Tibial nerve (tissue), 4 donors: ENCODE measurements around the gene KLHDC10. TPM values are rescaled to one million over a fixed set of nuclear protein-coding genes. Genes with fewer than 3 reads are reported as not detected.
"Not testable (repeated sequence)": the region's sequence is repeated elsewhere in the genome, so short reads cannot be mapped to it uniquely, and the experiment has no call there.

Experiments
- DNase-seq, 2 donors: peaks; one replicate each; pipeline ENCODE4 v3.0.0-alpha.2; 2019; ENCODE audit warnings: low spot score in 2 of 2
- H3K27ac ChIP-seq, 4 donors: fragments of 200-600 bp; sonication (generic) in 3 of 4; one replicate each; pipeline ENCODE4 v1.5.1; 2017 to 2019; ENCODE audit warnings: mild to moderate bottlenecking in 1 of 4
- H3K27me3 ChIP-seq, 2 donors: fragments of 200-600 bp; sonication (generic) in 1 of 2; one replicate each; pipeline versions ENCODE4 v1.5.1 to v1.6.0; 2017 to 2019
- H3K36me3 ChIP-seq, 3 donors: fragments of 200-600 bp; sonication (generic); one replicate each; pipeline ENCODE4 v1.5.1; 2018 to 2019
- H3K4me1 ChIP-seq, 4 donors: fragments of 200-600 bp; sonication (generic) in 3 of 4; one replicate each; pipeline ENCODE4 v1.5.1; 2017 to 2019
- H3K4me3 ChIP-seq, 4 donors: fragments of 200-600 bp; sonication (generic) in 3 of 4; one replicate each; pipeline ENCODE4 v1.5.1; 2017 to 2019; ENCODE audit warnings: mild to moderate bottlenecking in 1 of 4, moderate library complexity in 1 of 4
- H3K9me3 ChIP-seq, 4 donors: fragments of 200-600 bp; sonication (generic) in 3 of 4; one replicate each; pipeline ENCODE4 v1.5.1; 2017 to 2019
- CTCF ChIP-seq, 5 experiments: fragments of 200-600 bp in 3 of 5; fragments of 450-650 bp in 2 of 5; sonication (generic) in 3 of 5; IDR thresholded peaks; one replicate each; pipeline ENCODE4 v1.5.1; 2016 to 2019; ENCODE audit warnings: antibody characterized with exemption in 5 of 5, mild to moderate bottlenecking in 3 of 5, moderate library complexity in 2 of 5
- EP300 ChIP-seq, 2 donors: sonication (generic); formaldehyde crosslinking; IDR thresholded peaks; one replicate each; pipeline ENCODE4 v1.6.1; 2017; ENCODE audit warnings: antibody characterized with exemption in 2 of 2, mild to moderate bottlenecking in 1 of 2
- POLR2A ChIP-seq, 2 donors: fragments of 450-650 bp; IDR thresholded peaks; one replicate each; pipeline ENCODE4 v1.6.1; 2017; ENCODE audit warnings: antibody characterized with exemption in 2 of 2, mild to moderate bottlenecking in 2 of 2, moderate library complexity in 2 of 2
- WGBS, 2 donors: methylation state at CpG; one replicate each; pipeline ENCODE4 v1.1.5; 2018; 5-methylcytosine and 5-hydroxymethylcytosine counted together
- total RNA-seq, 4 donors: library from RNA; depleted of rRNA; stranded (reverse); fragments of >200 nt; gene quantifications; one replicate each; pipeline ENCODE4 v1.1.0, GENCODE V29; 2016

The KLHDC10 gene
- total RNA-seq, 4 donors from 2014 or later, result 19.0 to 30.8 (median 21.4) TPM

- H3K9me3 ChIP-seq, result no peaks in the 10 kb centered on the region
- no peak for DNase-seq
- H3K4me3 ChIP-seq, result no peak overlapping the region
- peaks cover 0 to 75% (median 0%) of the 10 kb centered on the region in 3 donors for H3K36me3 ChIP-seq
- no peaks in the 10 kb centered on the region for H3K4me1 ChIP-seq
- no peak overlapping the region for H3K27ac ChIP-seq
- H3K27me3 ChIP-seq, result no peaks in the 10 kb centered on the region
- TF ChIP-seq CTCF (IDR thresholded peaks at IDR 0.05) (no peak), EP300 (IDR thresholded peaks at IDR 0.05) (no peak), POLR2A (IDR thresholded peaks at IDR 0.05) (no peak)
- 91 to 92% methylated on average over 4 of the region's 4 CpGs for WGBS, 2 donors
Observed at GRCh38 chr7:130178251-130178650, 107.9 kb downstream of the KLHDC10 start.

GRCh38 chr7:130179631-130180030 is 109.3 kb downstream of the KLHDC10 start:
- H3K9me3 ChIP-seq, result no peaks in the 10 kb centered on the region
- no peak overlapping the region for H3K27ac ChIP-seq
- H3K27me3 ChIP-seq, result no peaks in the 10 kb centered on the region
- H3K36me3 ChIP-seq, result peaks cover 0 to 75% (median 0%) of the 10 kb centered on the region in 3 donors
- no peak overlapping the region for H3K4me3 ChIP-seq
- 93 to 98% methylated on average over 2 of the region's 2 CpGs for WGBS, 2 donors
- H3K4me1 ChIP-seq, result no peaks in the 10 kb centered on the region
- TF ChIP-seq EP300 (IDR thresholded peaks at IDR 0.05) (no peak), CTCF (IDR thresholded peaks at IDR 0.05) (no peak), POLR2A (IDR thresholded peaks at IDR 0.05) (no peak)
- DNase-seq, result no peak

GRCh38 chr7:130180571-130181262 is 110.4 kb downstream of the KLHDC10 start:
- no peak for TF ChIP-seq EP300 (IDR thresholded peaks at IDR 0.05)
- TF ChIP-seq POLR2A (IDR thresholded peaks at IDR 0.05), result no peak
- no peak for TF ChIP-seq CTCF (IDR thresholded peaks at IDR 0.05)
- H3K36me3 ChIP-seq, result peaks cover 0 to 77% (median 0%) of the 10 kb centered on the region in 3 donors
- H3K27ac ChIP-seq, result no peak overlapping the region

GRCh38 chr7:130181263-130181605 is 110.9 kb downstream of the KLHDC10 start:
- Histone ChIP-seq H3K4me3 (no peak overlapping the region), H3K9me3 (no peaks in the 10 kb centered on the region), H3K27me3 (no peaks in the 10 kb centered on the region), H3K36me3 (peaks cover 0 to 77% (median 0%) of the 10 kb centered on the region in 3 donors), H3K27ac (no peak overlapping the region), H3K4me1 (no peaks in the 10 kb centered on the region)
- no peak for TF ChIP-seq CTCF (IDR thresholded peaks at IDR 0.05)
- TF ChIP-seq EP300 (IDR thresholded peaks at IDR 0.05), result no peak
- TF ChIP-seq POLR2A (IDR thresholded peaks at IDR 0.05), result no peak
- DNase-seq, result no peak
- 94 to 95% methylated on average over 2 of the region's 2 CpGs for WGBS, 2 donors

More at GRCh38 chr7:130180571-130181262, 110.4 kb downstream of the KLHDC10 start:
- H3K4me1 ChIP-seq, result no peaks in the 10 kb centered on the region
- DNase-seq, result no peak
- no peaks in the 10 kb centered on the region for H3K9me3 ChIP-seq
- H3K4me3 ChIP-seq, result no peak overlapping the region
- no peaks in the 10 kb centered on the region for H3K27me3 ChIP-seq
- 90% methylated on average over 9 of the region's 9 CpGs for WGBS, 2 donors

GRCh38 chr7:130182990-130183389 is 112.7 kb downstream of the KLHDC10 start:
- H3K27ac ChIP-seq, result no peak overlapping the region
- no peak overlapping the region for H3K4me3 ChIP-seq
- 72 to 85% methylated on average over 2 of the region's 2 CpGs for WGBS, 2 donors
- DNase-seq, result no peak
- H3K27me3 ChIP-seq, result no peaks in the 10 kb centered on the region
- no peaks in the 10 kb centered on the region for H3K9me3 ChIP-seq
- H3K4me1 ChIP-seq, result no peaks in the 10 kb centered on the region
- TF ChIP-seq EP300 (IDR thresholded peaks at IDR 0.05) (no peak), CTCF (IDR thresholded peaks at IDR 0.05) (no peak), POLR2A (IDR thresholded peaks at IDR 0.05) (no peak)
- H3K36me3 ChIP-seq, result peaks cover 0 to 68% (median 2%) of the 10 kb centered on the region in 3 donors

GRCh38 chr7:130184349-130184748 is 114.0 kb downstream of the KLHDC10 start:
- H3K4me3 ChIP-seq, H3K27me3 ChIP-seq, H3K27ac ChIP-seq, H3K9me3 ChIP-seq, H3K4me1 ChIP-seq, DNase-seq: not testable (repeated sequence)
- peaks cover 0 to 70% (median 2%) of the 10 kb centered on the region in 3 donors for H3K36me3 ChIP-seq
- WGBS, 2 donors, result 79 to 97% methylated on average over 5 of the region's 5 CpGs
